Thoracic aorta (tissue), 2 donors: ENCODE results near the gene TRIM41. TPM values are rescaled to one million over a fixed set of nuclear protein-coding genes. Genes with fewer than 3 reads are reported as not detected.

Experiments
- ATAC-seq: fragments of 150-250 bp; one replicate; pipeline ENCODE4 v1.8.0; 2017; ENCODE audit warnings: low read depth; ENCODE audit not compliant: insufficient number of reproducible peaks, low FRiP score
- DNase-seq: peaks from one replicate; pipeline ENCODE4 v3.0.0-alpha.2; 2020; ENCODE audit warnings: low spot score
- H3K27ac ChIP-seq, 2 donors: fragments of 200-600 bp; sonication (generic); 1 replicate in 1 of 2; 2 replicates in 1 of 2; pipeline ENCODE4 v1.5.1; 2016; ENCODE audit warnings: mild to moderate bottlenecking in 2 of 2, moderate library complexity in 2 of 2
- H3K27me3 ChIP-seq: fragments of 200-600 bp; sonication (generic); replicated peaks from 2 replicates; pipeline ENCODE4 v1.6.0; 2016; ENCODE audit warnings: mild to moderate bottlenecking; ENCODE audit not compliant: insufficient read depth
- H3K36me3 ChIP-seq: fragments of 200-600 bp; sonication (generic); one replicate; pipeline ENCODE4 v1.5.1; 2016
- H3K4me1 ChIP-seq, 2 donors: fragments of 200-600 bp; sonication (generic); 1 replicate in 1 of 2; 2 replicates in 1 of 2; pipeline versions ENCODE4 v1.5.1 to v1.6.0; 2016; ENCODE audit warnings: low read depth in 2 of 2, mild to moderate bottlenecking in 1 of 2; ENCODE audit not compliant: control insufficient read depth in 1 of 2
- H3K4me3 ChIP-seq: fragments of 200-600 bp; sonication (generic); 2 replicates; pipeline ENCODE4 v1.5.1; 2016; ENCODE audit warnings: mild to moderate bottlenecking
- H3K9me3 ChIP-seq: fragments of 200-600 bp; sonication (generic); 2 replicates; pipeline ENCODE4 v1.5.1; 2016
- CTCF ChIP-seq: fragments of 200-600 bp; sonication (generic); IDR thresholded peaks from one replicate; pipeline ENCODE4 v1.5.1; 2019; ENCODE audit warnings: antibody characterized with exemption
- total RNA-seq, 2 donors: library from RNA; depleted of rRNA; stranded (reverse); fragments of >200 nt; gene quantifications; one replicate each; pipeline versions ENCODE4 v1.1.0 to v1.2.3, GENCODE V29; 2016

TRIM41 gene
- total RNA-seq, 2 donors from 2014 or later = 12.2 to 12.4 TPM

GRCh38 chr5:181194489-181195248, 28.4 kb upstream of the TRIM41 start:
- Histone ChIP-seq H3K9me3 (no peaks in the 10 kb centered on the region), H3K4me3 (no peak overlapping the region), H3K4me1 (peaks cover 4 to 8% of the 10 kb centered on the region in 2 donors), H3K27ac (no peak overlapping the region), H3K36me3 (no peaks in the 10 kb centered on the region), H3K27me3 (no peaks in the 10 kb centered on the region)
- ATAC-seq (no peak), DNase-seq (no peak)
- TF ChIP-seq CTCF = no peak

GRCh38 chr5:181195249-181195761, 27.8 kb upstream of the TRIM41 start:
- DNase-seq = no peak

GRCh38 chr5:181197326-181197951, 25.6 kb upstream of the TRIM41 start:
- DNase-seq (no peak), ATAC-seq (no peak)
- Histone ChIP-seq H3K4me1 (peaks cover 2 to 5% of the 10 kb centered on the region in 2 donors), H3K4me3 (no peak overlapping the region), H3K36me3 (no peaks in the 10 kb centered on the region), H3K27me3 (no peaks in the 10 kb centered on the region), H3K27ac (no peak overlapping the region), H3K9me3 (no peaks in the 10 kb centered on the region)
- no peak for TF ChIP-seq CTCF

More at GRCh38 chr5:181195249-181195761, 27.8 kb upstream of the TRIM41 start:
- H3K36me3 ChIP-seq = no peaks in the 10 kb centered on the region
- H3K4me1 ChIP-seq = peaks cover 4 to 8% of the 10 kb centered on the region in 2 donors
- no peak for ATAC-seq
- H3K4me3 ChIP-seq = no peak overlapping the region
- no peak for TF ChIP-seq CTCF
- H3K27me3 ChIP-seq = no peaks in the 10 kb centered on the region
- H3K9me3 ChIP-seq = no peaks in the 10 kb centered on the region
- H3K27ac ChIP-seq = no peak overlapping the region

GRCh38 chr5:181198106-181198685, 24.9 kb upstream of the TRIM41 start:
- DNase-seq (no peak), ATAC-seq (no peak)
- Histone ChIP-seq H3K4me1 (peaks cover 0 to under 1% of the 10 kb centered on the region in 2 donors), H3K27me3 (no peaks in the 10 kb centered on the region), H3K36me3 (no peaks in the 10 kb centered on the region), H3K27ac (no peak overlapping the region), H3K4me3 (no peak overlapping the region), H3K9me3 (no peaks in the 10 kb centered on the region)
- TF ChIP-seq CTCF = no peak

GRCh38 chr5:181198905-181199519, 24.1 kb upstream of the TRIM41 start:
- Histone ChIP-seq H3K27me3 (no peaks in the 10 kb centered on the region), H3K9me3 (no peaks in the 10 kb centered on the region), H3K4me1 (peaks cover 3 to 4% of the 10 kb centered on the region in 2 donors), H3K4me3 (no peak overlapping the region), H3K36me3 (no peaks in the 10 kb centered on the region), H3K27ac (no peak overlapping the region)
- DNase-seq = no peak
- no peak for ATAC-seq
- TF ChIP-seq CTCF = no peak
